ENCODE measurements around the gene DKK1.

The DKK1 gene, protein sequence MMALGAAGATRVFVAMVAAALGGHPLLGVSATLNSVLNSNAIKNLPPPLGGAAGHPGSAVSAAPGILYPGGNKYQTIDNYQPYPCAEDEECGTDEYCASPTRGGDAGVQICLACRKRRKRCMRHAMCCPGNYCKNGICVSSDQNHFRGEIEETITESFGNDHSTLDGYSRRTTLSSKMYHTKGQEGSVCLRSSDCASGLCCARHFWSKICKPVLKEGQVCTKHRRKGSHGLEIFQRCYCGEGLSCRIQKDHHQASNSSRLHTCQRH

DNA sequence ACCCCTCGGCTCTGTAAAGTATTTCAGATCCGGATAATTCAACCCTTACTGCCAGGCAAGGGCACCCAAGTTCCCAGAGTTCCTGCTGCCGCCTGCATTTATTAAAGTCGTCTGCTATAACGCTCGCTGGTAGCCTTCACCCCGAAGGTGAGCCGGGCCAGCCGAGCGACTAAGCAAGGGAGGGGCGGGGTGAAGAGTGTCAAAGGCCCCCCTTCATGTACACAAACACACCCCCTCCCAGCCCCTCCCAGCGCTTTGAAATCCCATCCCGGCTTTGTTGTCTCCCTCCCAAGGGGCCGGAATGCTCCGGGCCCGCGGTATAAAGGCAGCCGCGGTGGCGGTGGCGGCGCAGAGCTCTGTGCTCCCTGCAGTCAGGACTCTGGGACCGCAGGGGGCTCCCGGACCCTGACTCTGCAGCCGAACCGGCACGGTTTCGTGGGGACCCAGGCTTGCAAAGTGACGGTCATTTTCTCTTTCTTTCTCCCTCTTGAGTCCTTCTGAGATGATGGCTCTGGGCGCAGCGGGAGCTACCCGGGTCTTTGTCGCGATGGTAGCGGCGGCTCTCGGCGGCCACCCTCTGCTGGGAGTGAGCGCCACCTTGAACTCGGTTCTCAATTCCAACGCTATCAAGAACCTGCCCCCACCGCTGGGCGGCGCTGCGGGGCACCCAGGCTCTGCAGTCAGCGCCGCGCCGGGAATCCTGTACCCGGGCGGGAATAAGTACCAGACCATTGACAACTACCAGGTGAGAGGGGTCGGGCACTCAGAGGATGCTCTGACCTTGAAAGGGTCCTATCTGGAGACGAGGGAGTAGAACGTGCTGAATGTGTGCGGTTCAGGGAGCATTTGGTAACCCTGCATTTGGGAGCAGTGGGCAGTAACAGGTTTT lies at the start of gene DKK1:
Gene DKK1, plus strand, starts transcription at position 349 of the 889 bp plus-strand sequence. Its CDS starts 154 bp downstream, at position 503.
- DNase-seq (ENCODE audit: low spot score): peak; percentile 76

DNA sequence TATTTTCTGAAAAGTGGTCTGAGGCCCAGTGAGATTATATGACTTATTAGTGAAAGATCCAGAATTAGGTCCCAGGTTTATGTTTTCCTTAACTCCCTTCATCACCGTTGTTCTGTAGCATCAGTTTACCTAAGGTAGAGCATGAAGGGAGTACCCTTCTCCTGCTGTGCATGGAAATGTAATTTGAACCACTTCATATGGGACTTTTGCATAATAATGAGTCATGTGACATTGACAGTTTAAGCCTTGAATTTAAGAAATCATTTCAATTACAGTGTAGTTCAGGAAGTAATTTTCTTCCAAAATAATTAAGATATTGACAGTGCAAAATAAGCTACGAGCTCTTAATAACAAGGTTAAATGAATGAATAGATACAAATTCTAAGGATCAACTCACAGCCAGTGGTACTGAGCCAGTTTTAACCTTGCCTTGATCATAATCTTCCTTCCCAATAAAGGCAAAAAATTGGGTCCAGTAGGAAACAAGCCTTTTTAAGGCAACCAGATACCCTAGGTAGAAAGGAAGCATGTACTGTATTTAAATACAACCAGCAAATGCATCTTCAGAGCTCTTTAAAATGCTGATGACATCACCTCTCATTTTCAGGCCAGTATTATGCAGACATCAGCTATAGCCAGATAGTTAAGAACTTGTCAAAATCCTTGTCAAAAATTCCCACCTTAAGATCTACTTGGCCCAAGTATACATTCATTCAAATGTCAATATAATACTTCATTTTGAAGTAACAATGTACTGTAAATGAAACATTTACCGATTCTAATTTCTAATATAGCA lies 48.8 kb upstream of the DKK1 start:
- DNase-seq (ENCODE audit: low spot score): no peak

DNA sequence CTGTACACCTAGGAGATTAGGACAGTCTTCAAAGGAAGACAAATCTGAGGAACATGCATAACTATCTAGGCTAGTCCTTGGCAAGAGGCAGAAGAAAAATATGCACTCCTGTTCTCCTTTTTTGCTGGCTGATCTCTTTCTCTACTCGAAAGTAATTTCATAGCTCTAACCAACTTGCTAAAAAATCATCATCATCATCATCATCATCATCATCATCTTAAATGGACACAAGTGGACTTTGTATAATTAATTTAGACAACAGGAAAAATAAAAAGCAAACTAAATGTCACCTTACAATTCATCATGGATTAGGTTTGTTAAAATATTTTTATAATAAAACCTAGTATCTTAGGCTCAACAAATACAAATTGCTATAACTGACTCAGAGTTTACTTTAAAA lies 47.2 kb upstream of the DKK1 start:
- no peak for DNase-seq (ENCODE audit: low spot score)

DNA sequence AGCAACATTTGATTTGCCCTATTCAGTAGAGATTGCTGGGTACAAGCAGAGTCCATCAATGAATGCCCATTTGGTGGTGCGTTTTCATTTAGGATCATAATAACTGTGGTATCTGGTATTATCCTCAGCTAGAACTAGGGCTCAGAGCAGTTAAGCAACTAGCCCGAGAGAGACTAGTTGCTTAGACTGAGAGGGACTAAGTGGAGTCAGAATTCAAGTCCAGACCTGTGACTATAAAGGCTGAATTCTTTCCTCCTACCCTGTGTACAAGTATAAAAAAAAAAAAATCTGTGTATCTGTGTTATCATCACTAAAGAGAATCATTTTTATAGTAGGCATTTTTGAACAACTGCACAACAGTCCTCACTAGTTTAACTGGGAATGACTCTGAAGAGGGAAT lies 45.3 kb upstream of the DKK1 start:
- no peak for DNase-seq (ENCODE audit: low spot score)

DNA sequence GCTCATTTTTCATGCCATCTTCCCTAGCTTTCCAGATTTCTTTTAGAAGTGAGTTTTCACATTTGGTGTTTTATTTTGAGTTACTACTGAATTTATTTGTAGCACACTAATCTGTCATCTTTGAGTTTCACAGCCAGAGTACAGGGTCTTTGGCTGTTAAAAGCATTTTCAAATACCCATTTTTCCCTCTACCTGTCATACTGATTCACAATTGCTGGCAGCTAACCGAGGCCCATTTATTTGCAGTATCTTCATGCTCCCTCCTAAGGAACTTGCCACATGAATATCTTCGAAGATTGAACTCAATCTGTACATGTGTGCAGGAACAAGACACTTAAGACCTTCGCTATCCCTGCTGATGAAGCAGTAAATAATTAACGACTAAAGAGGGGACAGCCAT lies 44.8 kb upstream of the DKK1 start:
- no peak for DNase-seq (ENCODE audit: low spot score)

DNA sequence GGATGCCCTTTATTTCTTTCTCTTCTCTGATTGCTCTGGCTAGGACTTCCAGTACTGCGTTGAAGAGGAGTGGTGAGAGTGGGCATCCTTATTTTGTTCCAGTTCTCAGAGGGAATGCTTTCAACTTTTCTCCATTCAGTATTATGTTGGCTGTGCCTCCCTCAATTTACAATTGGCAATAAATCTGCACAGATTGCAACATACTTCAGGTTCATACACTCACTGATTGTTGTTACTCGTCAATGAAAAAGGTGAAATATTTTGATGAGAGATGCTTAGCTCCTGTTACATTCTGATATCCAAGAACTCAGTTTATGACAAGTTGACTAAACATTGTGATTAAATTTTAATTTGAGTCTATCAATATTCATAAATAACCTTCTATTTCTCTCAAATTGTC lies 37.9 kb upstream of the DKK1 start:
- no peak for DNase-seq (ENCODE audit: low spot score)

DNA sequence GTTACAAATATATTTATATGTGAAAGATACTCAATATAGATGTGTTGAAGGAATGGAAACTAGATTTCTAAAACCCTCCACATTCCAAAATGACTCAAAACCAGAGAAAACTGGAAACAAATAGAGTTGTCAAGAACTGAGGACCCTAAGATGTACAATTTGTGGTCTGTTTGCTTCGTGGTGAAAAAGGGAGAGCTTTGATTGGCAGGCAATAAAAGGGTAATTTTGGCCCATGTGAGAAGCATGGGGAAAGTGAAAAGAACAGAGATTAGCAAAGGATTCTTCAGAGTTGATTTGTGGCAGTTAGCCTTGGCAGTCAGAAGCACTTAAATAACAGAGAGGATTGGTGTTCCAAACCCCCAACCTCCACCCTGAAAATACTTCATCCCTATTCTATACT lies 37.1 kb upstream of the DKK1 start:
- no peak for DNase-seq (ENCODE audit: low spot score)

DNA sequence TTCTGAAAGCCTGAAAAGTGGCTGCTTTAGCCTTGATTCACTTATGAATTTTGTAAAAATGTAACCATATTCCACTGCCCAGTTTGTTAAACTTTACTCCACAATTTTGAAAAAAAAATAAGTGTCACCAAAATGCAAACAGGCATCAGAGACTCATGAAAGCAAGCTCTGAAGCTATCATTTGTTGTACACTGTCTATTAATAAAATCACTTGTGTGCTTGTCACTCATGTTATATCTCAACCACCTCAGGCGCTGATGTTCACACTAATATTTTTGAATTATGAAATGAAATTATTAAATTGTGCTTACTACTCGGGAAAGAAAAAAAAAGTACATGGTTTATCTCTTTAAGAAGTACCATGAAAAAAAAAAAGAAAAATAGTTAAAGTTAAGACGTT lies 34.5 kb upstream of the DKK1 start:
- DNase-seq (ENCODE audit: low spot score): no peak

DNA sequence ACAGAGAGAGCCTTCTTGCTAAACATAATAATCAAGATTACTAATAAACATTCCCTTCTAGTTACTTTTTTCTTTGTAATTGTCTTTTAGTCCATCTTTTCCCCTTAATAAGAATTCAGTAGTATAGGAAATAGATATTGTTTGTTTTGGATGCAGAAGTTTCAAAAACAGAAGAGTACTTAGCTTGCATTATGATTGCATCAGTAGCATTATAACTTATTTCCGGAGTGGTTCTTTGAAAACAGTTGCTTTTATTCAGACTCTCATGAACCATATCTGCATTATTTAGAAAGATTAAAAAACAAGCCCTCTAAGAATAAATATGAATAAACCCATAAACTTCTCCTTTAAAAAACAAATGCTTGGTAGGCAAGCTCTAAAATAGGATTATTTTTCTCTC lies 34.0 kb upstream of the DKK1 start:
- DNase-seq (ENCODE audit: low spot score): no peak

DNA sequence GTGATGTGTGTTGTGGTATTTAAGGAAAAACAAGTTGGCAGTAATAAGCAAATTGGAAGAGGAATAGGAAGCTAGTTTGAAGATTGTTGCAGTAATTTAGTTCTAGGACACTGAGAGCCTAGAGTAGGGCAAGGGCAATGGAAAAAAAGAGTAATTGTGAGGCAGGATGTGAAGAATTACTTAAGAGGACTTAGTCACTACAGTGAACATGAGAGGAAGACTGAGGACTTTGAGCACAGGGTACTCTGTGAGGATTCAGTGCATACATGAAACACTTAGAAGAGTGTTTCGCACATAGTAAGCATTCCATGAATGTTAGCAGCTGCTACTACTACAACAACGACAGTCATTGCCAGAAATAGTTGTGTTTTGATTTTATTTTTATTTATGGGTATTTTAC lies 30.9 kb upstream of the DKK1 start:
- DNase-seq (ENCODE audit: low spot score): no peak

DNA sequence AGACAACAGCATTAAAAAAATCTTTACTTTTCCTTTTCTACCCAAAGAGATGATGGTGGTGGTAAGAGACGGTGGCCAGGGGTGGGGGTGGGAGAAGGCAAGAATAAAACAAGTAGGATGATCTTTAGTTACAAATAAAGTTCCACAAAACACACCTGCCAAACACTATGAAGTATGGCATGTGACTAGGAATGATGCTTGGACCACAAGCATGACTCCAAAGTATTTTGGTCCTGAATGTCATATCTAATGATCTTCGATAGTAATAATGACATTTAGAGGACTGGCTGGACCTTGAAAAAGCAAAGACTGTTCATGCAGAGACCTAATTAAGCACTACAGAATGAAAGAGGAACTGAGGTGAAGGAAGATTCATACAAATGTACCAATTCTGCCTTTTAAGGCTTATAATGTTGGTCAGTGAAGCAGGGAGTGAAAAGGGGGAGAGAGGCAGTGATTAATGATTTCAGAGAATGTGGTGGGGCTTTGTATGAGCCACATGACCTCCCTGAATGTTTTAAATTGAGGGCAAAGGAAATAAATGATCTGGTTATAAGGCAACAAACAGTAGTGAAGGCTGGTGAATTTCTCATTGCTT lies 29.6 kb upstream of the DKK1 start:
- no peak for DNase-seq (ENCODE audit: low spot score)

DNA sequence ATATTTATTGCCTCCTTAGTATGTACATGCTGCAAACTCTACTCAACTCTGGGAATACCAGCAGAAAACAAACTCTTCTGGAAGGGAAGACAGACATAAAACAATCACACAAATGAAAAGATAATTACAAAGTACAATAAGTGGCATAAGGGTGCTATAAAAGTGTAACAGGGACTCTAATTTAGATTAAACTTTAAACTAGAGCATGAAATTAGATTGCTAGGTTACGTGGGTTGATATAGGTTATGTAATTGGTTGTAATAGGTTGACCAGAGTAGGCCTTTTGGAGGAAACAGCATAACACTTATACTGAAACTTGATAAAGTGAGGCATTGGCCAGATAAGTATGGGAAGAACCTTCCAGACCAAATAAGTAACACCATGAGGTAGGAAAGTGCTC lies 26.2 kb upstream of the DKK1 start:
- no peak for DNase-seq (ENCODE audit: low spot score)

DNA sequence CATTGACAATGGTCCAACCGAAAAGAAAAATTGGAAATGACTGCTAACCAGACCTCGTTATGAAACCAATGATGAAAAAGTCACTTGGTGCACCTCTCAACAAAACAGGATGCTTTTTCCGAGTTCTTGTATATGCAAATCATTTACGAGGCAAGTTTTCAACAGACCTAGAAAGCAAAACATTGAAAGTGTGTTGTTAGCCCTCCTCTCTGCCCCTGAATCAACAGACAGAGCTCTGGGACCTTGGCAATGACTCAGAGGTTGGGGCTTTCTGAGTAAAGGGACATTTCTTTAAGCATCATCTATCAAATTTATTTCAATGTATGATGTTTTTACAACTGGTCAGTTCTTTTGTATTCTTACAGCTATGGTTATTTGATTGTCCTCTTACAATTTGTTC lies 16.3 kb upstream of the DKK1 start:
- DNase-seq (ENCODE audit: low spot score): no peak

DNA sequence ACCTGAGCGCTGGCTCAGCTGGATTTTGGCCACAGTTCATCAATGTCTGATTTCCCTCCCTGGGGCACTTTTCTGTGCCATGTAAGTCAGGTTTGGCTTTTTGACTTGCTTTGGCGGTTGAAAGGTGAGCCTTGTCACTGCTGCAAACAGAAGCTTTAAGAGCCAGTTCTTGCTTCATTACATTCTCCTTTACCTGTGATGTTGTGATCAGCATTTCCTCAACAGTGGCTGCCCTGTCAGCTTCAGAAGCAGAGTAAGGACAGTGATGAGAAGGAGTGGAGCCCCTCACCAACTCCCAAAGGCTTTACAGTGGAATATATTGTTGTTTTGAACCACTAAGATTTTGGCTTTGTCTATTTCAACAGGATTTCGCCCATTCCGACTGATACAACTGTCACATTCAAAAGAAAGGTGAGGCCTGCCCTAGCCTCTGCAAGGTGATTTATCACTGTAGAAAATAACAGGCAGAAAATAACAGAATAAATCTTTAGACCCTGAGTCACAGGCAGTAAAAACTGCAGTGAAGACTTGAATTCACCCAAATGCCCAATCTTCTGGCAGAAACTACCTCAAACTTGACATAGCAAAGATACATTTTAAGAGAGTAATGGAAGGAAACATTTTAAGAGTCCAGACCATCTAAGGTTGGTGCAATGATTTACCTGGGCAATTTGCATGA lies 13.3 kb upstream of the DKK1 start:
- no peak for DNase-seq (ENCODE audit: low spot score)

DNA sequence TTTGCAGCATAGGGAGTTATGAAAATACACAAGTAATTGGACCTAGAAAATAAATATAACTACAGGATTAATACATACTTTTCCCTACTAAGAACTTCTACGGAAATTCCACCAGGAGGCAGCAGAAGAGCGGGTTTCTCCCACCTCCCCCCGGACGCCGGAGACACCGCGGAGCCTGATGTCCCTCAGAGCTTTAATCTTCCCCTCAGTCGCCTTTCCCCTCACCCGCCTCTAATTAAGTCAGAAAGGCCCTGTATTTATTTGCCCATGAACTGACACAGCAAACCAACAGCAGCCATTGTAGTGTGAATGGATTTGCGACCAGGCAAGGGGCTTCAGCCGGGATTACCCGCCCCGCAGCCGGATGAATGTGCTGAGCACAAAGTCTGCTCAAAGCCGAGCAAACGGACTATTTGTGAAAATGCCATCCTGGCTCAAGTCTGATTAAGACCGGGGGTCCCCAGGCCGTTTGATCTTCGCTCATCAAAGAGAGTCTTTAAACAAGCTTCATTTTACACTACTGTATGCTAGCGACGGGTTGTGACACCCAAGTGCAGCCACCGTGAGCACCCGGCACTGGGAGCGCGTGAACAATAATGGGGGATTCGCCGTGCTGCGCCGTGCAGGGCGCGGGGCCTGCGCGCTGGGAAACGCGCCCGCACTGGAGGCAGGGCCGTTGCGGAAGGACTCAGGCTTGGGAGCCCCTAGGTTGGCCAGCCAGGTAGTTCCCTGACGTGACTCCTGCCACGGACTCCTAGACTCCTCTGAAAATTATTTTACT lies 5.6 kb upstream of the DKK1 start:
- peak; percentile 77 for DNase-seq (ENCODE audit: low spot score)

DNA sequence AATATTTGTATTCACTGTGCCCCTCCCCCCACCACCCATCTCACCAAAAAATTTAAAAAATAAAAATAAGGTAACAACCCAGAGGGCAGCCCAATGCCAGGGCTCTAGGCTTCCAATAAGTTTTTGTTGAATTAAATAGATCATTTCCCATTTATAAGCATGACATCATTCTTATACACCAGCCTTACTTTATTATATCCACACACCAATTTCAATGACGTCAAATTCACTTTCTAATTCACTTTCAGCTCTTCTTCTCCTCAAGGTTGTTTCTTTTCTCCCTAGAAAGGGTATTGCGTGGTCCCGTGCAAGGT lies 1.2 kb upstream of the DKK1 start:
- DNase-seq (ENCODE audit: low spot score): no peak

DNA sequence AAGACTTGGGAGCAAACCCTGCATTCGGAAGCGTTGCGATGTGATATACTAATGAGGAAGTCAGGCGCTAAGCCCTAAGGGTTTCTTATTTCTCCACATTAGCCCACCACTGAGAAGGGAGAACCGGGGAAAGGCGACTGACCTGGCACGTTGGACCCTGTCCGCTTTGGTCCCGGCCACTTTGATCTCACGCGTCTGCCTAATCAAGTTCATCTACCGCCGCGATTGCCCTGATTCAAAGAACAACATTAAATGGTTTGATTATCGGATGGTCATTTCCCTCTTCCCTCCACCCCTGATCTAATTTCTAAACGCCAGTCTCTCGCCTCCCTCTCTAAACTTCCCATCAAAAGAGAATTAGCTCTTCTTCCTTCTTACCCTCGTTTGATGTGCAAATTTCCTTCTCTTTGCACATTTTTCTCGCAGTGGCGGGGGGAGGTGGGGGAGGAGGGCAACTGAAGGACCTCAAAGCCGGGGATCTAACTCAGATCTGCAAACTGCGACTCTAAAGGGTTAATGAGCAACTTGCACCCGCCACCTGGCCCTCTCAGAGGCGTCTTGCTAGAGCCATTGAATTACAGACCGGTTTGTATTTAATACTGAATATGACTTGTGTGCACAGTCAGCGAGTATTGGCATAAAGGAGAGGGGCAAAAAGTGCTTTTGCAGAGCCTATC lies 687 bp upstream of the DKK1 start:
- peak; percentile 33 for DNase-seq (ENCODE audit: low spot score)

DNA sequence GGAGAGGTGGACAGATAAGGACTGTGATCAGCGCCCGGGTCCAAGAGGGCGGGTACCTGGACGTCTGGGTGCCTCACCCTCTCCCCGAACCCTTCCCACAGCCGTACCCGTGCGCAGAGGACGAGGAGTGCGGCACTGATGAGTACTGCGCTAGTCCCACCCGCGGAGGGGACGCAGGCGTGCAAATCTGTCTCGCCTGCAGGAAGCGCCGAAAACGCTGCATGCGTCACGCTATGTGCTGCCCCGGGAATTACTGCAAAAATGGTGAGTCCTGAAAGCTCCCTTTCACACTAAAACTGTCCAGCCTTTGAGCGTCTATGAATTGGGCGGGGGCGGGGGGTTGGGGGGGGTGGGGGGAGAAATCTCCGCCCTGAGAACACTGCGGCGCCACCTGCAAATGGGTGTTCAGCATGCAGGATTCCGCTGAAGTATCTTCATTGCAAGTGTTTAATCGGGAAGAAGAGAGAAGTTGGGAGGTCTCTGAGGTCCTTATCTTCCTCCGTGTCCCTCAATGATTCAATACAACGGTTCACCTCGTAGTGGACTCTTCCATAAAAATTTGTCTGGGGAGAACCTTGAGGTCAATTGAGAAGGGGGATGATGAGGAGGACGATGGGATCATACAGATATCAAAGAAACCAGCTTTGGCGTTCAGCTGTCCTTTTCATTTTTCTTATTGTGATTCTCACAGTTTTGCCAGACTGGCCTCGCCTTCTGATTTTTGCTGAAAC lies 906 bp downstream of the DKK1 start:
- peak; percentile 14 for DNase-seq (ENCODE audit: low spot score)

DNA sequence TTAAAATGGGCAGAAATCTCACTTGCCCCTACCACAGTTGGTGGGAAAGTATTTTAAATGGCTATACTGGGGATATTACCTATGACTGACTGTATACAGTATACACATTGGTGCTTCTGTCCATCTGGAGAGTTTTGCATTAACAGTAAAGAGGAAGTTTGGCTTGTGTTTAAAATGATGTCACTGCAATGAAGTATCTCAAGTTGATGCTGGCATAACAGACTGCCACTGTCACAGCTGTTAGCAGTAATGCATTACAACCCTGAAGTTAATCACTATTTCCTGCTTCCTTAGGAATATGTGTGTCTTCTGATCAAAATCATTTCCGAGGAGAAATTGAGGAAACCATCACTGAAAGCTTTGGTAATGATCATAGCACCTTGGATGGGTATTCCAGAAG lies 1.9 kb downstream of the DKK1 start:
- DNase-seq (ENCODE audit: low spot score): no peak

DNA sequence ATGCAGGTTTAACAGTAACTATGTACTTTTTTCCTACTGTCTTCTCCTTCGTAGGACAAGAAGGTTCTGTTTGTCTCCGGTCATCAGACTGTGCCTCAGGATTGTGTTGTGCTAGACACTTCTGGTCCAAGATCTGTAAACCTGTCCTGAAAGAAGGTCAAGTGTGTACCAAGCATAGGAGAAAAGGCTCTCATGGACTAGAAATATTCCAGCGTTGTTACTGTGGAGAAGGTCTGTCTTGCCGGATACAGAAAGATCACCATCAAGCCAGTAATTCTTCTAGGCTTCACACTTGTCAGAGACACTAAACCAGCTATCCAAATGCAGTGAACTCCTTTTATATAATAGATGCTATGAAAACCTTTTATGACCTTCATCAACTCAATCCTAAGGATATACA lies 2.4 kb downstream of the DKK1 start:
- no peak for DNase-seq (ENCODE audit: low spot score)

Data from iPS-NIHi11 (cell line).